GM19328 (cell line): ENCODE data around the gene CDC14A.
"Not testable (repeated sequence)": the region's sequence is repeated elsewhere in the genome, so short reads cannot be mapped to it uniquely, and the experiment has no call there.

Experiments
- ATAC-seq: cut with Tn5 transposase; IDR thresholded peaks from one replicate; pipeline ENCODE4 v1.9.1; 2021; ENCODE audit warnings: mild to moderate bottlenecking, moderate library complexity; ENCODE audit not compliant: unreplicated experiment

CDC14A gene

GRCh38 chr1:100352267-100353070 is at the start of gene CDC14A:
CDC14A (plus strand) TSS chr1:100352506; CDS start chr1:100352955, 449 bp downstream.
- ATAC-seq: peak; percentile 47

- no peak for ATAC-seq
These were observed 49.6 kb upstream of the CDC14A start for GRCh38 chr1:100302739-100303138.

GRCh38 chr1:100304227-100304626 is 48.1 kb upstream of the CDC14A start:
- ATAC-seq: no peak

- no peak for ATAC-seq
These were observed 47.4 kb upstream of the CDC14A start for GRCh38 chr1:100304921-100305320.

- no peak for ATAC-seq
These were observed 46.4 kb upstream of the CDC14A start for GRCh38 chr1:100305954-100306353.

GRCh38 chr1:100306735-100307313 is 45.5 kb upstream of the CDC14A start:
- no peak for ATAC-seq

- ATAC-seq: no peak
These were observed 43.5 kb upstream of the CDC14A start for GRCh38 chr1:100308777-100309176.

GRCh38 chr1:100309863-100310262 is 42.4 kb upstream of the CDC14A start:
- no peak for ATAC-seq

GRCh38 chr1:100313382-100313781 is 38.9 kb upstream of the CDC14A start:
- ATAC-seq: no peak

- ATAC-seq: no peak
These were observed 35.7 kb upstream of the CDC14A start for GRCh38 chr1:100316622-100317021.

GRCh38 chr1:100320311-100321099 is 31.8 kb upstream of the CDC14A start:
- no peak for ATAC-seq

- no peak for ATAC-seq
These were observed 31.2 kb upstream of the CDC14A start for GRCh38 chr1:100321100-100321493.

GRCh38 chr1:100321506-100321905 is 30.8 kb upstream of the CDC14A start:
- no peak for ATAC-seq

GRCh38 chr1:100322436-100323211 is 29.7 kb upstream of the CDC14A start:
- no peak for ATAC-seq

GRCh38 chr1:100323419-100324106 is 28.7 kb upstream of the CDC14A start:
- no peak for ATAC-seq

GRCh38 chr1:100325415-100326324 is 26.6 kb upstream of the CDC14A start:
- ATAC-seq: no peak

- ATAC-seq: not testable (repeated sequence)
These were observed 26.0 kb upstream of the CDC14A start for GRCh38 chr1:100326325-100326670.

- no peak for ATAC-seq
These were observed 24.2 kb upstream of the CDC14A start for GRCh38 chr1:100328133-100328532.

- ATAC-seq: not testable (repeated sequence)
These were observed 21.2 kb upstream of the CDC14A start for GRCh38 chr1:100331146-100331545.
